ENCODE results near the gene CLEC12A.

DNA sequence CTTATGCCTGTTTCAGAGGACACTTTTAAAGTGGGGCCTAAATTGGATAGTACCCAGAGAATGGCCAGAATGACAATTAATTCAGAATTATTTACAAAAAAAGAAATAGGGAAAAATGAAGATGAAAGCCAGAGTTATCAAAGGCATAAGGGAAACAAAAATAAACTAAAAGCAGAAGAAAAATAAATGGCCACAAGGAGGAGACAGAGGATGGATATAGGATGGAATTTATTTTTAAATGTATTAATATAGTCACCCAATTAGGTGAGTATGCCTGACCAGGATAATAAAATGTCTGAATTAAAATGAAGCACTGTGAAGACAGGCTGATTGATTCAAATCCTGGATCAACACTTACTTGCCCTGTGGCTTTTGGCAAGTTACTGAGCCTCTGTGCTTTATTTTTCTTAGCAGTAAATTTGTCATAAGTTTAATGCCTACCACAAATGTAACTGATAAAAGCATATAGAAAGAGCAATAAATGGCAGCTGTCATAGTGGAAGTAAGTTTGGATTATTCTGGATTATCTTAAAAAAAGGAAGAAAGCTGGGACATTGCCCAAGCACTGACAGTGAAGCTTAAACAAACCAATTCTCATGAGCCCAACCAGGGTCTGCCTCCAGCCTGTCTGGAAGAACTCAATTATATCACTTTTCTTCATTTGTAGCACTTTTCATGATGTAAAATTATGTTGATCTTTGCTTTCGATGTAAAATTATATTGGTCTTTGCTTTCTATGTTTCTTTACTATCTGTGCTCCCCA, 62.8 kb downstream of the CLEC12A start:
- peak; percentile 57 to 64 (median 59) for TF ChIP-seq CTCF (IDR thresholded peaks at IDR 0.05)
- TF ChIP-seq POLR2A (IDR thresholded peaks at IDR 0.05): no peak
